ENCODE measurements around the gene TELO2.

TELO2 gene

DNA sequence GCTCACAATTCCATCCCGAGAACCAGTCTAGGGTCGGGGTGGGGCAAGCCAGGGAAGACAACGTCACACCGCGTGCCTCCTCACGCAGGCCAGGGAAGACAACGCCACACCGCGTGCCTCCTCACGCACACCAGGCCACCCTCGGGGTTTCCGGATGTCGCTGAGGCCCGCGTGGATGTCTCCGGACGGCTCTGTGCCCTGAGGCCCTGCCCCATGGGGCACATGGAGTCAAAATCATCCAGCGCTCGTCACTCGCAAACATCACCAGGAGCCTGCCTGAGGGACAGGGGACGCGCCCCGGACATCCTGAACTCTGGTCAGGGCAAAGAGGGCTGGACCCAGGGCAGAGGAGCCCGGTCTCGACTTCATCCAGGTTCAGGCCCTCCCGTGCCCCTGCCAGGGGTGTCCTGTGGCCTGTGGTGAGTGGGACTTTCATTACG, 44.0 kb downstream of the TELO2 start:
- no peak for DNase-seq (ENCODE audit: low read depth)

DNA sequence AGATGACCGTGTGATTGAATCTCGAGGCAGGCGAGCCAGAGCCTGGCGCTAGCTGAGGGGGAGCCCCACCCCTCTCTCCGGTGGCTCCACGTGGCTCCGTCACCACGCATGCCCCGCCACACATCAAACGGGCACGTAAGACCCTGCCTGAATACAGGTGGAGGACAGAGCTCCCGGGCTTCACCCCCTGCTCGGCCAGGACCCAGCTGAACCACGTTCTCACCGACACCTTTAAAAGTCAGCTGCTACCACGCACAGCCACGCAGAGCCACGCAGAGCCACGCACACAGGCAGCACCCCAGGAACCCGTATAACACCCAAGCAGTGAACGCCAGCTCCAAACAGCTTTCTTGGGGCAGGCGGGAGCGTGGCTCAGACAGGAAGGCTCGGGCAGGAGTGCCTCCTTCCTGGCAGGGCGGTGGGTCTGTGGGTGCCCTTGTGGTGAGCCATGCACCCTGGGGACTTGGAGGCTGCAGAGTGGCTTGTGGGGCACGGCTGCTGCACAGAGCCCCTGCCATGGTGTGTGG, 44.7 kb downstream of the TELO2 start:
- DNase-seq (ENCODE audit: low read depth), result no peak

DNA sequence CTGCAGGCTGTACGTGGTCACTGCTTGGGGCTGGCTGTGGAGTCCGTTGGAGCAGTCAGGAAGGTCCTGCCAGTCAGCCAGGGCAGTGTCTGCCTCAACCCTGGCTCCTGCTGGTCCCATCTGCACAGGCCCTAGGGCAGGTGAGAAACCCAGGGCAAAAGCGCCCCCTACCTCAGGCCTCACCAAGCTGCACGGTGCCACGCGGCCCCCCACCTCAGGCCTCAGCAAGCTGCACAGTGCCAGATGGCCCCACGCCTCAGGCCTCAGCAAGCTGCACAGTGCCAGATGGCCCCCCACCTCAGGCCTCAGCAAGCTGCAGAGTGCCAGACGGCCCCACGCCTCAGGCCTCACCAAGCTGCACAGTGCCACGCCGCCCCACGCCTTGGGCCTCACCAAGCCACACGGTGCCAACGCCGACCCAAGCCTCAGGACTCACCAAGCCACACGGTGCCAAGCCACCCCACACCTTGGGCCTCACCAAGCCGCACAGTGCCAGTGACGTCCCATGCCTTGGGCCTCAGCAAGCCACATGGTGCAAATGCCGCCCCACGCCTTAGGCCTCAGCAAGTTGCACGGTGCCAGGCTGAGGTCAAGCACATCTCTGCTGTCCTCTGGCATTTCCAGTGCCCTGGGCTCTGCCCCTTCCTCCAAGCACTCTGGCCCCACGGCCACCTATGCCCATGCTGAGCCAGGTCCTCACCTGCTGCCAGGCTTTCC, 45.8 kb downstream of the TELO2 start:
- DNase-seq (ENCODE audit: low read depth), result no peak

DNA sequence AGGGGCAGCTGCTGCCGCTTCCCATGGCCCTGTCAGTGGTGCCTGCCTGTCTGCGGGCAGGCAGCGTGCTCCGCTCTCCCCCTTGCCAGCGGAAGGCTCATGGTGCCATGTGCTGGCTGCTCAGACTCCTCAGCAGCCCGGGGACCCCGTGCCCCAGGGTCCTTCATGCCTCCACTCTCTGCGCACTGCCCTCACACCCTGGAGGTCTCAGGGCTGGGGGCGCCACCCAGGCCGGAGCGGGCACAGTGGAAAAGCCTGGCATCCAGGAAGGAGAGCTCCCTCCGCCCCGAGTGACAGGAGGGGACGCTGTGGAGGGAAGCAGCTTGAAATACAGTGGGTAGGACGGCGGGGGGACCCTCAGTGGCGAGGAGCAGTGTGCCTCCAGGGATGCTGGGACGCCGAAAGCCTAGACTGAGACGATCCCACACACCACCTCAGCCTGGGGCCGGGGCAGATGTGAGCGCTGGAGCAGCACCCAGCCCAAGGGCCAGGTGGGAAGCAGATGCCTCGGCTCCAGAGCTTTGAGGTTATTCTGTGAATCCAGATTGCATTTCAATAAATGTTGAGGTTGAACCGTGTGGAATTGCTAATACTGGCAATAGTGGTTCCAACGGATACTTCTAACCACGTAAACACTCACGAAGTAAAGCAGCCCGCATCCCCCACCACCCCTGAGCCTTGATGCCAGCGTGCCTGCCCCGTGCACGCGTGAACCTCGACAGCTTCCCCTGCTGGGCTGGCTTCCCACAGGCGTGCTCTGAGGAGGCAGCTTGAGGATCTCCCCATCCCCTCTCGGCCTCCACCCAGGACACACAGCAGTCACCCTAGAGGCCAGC, 46.8 kb downstream of the TELO2 start:
- DNase-seq (ENCODE audit: low read depth), result no peak

DNA sequence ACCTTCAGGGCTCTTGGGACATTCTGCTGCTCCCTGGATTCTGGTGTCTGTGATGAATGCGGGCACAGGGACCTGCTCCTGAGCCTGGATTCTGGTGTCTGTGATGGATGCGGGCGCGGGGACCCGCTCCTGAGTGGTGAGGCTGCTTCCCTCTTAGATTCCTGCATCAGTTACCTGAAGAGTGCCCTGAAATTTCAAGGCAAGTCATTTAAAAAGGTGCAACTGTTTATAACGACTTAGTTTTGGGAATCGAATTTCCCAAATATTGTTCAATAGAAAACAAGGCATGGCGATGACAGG, 47.3 kb downstream of the TELO2 start:
- DNase-seq (ENCODE audit: low read depth), result no peak

DNA sequence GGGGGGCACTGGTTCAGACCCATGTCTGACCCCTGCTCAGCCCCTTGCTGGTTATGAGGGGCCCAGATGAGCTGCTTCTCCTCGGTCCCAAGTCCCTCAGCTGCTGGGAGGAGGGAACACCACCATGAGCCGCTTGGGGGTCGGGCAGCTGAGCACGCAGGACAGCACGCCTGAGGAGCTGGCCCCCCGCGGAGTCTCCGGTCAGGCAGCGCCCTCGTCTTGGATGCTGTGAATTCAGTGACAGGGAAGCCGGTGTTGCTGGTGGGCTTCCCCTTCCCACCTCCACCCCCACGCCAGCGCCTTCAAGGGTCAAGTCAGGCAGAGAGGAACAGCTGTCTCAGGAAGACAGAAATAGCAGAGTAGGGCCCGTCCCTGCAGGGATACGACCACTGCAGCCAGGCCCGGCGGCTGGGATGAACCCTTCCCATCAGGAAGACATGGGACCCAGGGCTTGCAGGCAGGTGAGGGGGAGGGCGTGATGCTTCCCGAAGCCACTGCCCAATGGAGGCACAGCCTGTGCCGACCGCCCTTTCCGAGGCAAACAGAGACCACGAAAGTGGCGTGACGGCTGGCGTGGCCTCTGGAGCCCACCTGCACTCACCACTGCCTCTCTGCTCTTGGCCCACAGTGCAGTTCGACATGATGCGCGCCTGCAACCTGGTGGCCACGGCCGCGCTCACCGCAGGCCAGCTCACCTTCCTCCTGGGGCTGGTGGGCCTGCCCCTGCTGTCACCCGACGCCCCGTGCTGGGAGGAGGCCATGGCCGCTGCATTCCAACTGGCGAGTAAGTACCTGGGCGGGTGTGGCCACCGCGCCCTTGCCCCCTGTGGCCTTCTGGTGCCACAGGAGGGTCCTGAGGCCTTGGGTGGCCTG, 48.4 kb downstream of the TELO2 start:
- no peak for DNase-seq (ENCODE audit: low read depth)

DNA sequence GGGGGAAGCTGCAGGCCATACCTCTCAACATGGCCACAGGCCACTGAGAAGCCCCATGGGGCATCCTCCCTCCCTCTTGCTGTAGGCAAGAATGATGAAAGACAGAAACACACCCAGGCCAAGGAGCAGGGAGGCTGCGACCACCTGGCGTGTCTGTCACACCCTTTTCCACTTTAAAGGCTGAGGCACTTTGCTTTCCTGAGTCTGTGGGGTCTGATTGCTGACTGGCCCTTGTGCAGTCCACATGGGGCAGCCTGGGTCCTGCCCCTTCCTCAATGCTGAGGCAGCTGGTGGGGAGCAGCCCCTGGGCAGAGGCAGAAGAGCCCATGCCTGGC, 49.0 kb downstream of the TELO2 start:
- no peak for DNase-seq (ENCODE audit: low read depth)

DNA sequence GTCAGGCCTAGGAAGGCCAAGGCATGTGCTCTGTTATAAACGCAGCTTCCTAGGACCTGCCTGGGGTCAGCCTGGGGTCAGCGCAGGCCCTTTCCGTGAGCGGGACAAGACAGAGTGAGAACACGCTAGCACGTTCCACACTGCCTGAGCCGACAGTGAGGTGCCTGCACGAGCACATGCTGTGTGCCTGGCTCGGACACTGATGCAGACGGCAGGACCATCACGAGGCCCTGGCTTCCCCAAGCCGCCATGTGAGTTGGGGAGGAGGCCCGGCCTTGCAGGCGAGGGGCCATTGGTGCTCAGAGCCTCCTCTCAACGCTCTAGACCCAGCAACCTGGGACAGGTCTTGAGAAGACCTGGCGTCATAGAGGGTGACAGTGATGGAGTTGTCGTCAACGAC, 49.4 kb downstream of the TELO2 start:
- no peak for DNase-seq (ENCODE audit: low read depth)

DNA sequence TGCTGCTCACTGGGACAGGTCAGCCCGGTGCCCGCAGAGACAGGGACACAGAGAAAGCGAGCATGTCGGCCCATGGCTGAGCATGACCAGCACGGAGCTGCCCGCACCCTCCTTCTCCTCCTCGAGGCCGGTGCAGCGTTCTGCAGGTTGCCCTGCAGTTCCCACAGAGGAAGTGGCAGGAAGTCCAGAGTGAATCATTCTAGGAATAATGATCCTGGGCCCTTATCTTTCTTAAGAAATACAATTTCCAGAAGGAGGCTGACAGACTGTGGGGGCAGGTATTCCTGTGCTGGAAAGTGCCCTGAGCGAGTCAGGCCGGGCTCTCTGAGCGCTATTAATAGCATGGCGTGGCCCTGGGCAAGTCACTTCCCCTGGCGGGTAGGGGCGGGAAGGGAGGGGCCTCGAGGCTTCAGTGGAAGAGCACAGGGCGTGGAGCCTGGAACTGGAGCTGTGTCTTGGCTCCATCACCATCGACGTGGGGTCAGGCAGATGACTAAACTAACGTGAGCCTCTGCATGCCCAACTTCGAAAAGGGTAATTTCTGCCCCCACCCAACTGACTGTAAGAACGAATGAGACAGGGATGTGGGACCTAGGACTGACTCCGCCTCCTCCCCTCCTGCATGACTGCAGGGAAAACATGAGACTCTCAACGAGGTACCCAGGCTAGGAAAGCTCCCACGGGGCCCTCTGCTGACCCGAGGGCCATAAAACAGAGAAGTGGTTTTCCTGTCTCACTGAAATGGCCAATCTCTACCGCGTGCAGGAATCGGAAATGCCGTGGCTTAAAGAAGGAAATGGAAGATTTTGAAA, 50.1 kb downstream of the TELO2 start:
- no peak for DNase-seq (ENCODE audit: low read depth)

DNA sequence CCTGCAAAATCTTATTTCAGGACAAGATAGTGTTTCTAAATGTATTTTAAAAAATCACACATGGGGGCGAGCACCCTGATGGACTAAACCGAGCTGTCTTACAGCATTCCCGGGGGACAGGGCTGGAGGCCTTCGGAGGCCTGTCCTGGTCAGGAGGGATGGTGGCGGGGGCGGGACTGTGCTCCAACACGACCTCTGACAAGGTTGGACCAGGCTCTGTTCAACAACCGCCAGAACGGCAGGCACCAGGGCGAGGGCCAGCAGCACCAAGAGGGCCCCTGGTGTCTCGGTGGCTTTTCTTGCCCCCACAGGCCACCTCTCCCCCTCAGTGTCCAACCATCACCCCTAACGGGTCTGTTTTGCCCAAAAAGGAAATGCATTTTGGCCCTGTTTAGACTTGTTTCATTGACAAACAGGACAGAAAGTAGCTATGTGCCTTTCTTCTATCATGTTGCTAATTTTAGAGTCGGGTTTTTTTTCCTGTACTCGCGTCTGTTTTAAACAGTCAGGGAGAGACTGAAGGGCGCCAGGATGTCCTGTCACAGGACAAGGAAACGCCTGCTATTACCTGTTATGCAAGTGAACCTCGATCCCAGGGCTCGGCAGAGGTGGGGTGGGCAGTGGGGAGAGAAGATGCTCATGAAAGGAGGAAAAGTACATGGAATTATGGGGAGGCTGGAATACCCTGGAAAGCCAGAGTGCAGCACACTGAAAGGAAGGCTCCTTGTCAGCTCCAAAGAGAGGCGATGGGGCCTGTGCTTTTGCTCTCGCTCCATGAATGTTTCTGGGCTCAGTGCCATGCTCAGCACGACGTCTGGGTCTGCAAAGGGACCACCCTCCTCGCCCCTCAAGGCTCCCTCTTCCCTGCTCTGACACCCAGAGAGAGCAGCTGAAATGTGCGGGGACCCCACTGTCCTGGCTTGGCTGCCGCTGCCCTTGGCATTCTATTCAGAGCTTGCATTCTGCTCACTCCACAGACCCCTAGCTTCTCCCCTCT, 52.2 kb downstream of the TELO2 start:
- DNase-seq (ENCODE audit: low read depth), result no peak

DNA sequence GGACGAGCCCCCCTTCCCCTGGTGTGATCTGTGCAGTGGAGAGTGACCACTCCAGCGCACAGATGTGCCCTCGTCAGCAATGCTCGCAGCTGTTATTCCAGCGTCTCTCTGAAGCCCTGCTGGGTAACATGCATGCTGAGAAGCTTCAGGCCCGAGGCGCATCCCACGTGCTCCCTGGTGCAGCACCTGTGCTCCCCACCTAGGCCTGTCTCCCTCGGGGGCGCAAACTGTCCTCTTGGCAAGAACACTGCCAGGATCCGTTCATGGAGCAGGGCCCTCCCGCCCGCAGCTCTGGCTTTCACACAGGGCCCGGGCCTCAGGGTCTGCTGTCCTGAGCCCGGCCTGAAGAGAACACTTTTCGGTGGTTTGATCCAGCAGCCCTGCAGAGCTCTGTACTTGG, 53.3 kb downstream of the TELO2 start:
- DNase-seq (ENCODE audit: low read depth), result no peak

DNA sequence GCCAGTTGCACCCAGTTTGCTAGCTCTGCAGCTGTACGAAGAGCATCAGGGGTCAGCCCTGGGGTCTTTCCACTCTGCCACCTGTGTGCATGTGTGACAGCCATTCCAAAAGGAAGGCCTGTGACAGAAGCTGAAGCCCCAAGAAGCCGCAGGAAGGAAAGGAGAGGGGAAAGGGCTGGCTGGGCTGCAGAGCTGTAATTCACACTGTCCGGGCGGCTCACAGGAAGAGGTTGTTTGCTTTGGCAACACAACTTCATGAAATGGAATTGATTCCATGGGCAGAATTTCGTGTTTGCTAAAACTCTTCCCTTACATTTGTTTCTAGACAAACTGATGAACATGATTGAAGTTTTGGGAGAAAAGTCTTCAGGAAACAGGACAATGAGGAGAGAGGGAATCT, 55.1 kb downstream of the TELO2 start:
- no peak for DNase-seq (ENCODE audit: low read depth)

DNA sequence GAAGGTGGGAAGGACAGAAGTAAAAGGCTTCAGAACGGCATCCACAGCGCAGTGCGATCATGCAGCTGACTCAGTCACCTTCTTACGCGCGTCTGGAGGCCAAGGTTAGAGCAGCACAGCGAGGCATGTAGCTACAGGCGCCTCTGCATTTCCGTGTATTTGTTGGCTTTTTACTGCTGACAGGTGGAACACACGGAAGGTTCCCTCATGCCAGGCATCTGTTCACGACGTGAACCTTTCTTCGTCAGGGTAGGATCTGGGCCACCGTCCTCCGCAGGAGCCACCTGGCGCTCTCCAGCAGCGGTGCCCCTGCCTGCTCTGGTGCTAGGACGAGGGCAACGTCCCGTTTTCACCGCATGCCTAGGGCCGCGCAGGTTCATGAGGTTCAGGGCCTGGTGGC, 55.6 kb downstream of the TELO2 start:
- DNase-seq (ENCODE audit: low read depth), result no peak

DNA sequence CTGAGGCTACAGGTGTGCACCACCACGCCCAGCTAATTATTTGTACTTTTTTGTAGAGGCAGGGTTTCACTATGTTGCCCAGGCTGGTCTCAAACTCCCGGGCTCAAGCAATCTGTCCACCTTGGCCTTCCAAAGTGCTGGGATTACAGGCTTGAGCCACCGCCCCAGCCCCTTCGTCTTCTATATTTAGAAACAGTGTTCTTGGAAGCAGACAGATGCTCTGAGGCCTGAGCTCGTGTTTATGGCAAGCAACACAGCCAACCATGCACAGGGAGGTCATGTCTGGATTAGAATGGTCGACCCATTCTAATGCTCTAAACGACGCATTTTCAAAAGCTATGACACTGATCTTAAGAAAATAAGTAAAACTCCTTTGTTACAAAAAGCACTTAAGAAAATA, 56.9 kb downstream of the TELO2 start:
- DNase-seq (ENCODE audit: low read depth), result no peak

DNA sequence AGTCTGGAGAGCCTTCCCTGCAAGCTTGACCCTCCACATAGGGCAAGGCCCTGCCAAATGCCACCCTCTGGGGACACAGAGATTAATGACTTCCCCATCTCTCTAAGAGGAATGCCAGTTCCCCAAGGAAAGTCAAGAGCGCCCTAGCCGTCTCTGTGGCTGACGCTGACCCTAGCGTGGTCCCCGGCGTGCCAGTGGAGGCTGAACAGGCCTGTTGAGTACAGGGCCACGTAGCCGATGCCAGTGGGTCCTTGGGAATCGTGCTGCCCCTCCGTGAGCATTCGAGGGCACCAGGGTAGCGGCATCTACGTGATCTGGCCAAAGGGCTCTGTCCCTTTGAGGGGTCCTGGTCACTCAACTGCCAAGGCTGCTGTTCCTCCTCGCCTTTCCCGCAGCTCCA, 57.5 kb downstream of the TELO2 start:
- no peak for DNase-seq (ENCODE audit: low read depth)

DNA sequence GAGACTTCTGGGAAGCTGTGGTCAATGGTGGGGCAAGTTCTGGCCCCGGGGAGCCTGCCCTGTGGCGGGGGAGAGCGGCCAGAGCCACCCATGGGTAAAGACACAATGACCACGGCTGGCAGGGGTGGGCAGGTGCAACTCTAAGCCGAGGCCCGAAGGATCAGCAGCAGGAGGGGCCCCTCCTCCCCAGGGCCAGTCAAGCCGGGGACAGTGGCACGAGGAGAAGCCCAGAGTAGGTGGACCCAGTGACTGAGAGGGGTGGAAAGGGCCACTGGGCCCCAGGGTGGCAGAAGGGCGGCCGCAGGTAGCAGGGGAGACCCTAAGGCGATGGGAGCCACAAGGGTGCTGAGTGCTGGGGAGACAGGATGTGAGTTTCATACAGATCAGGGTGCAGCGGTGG, 58.0 kb downstream of the TELO2 start:
- no peak for DNase-seq (ENCODE audit: low read depth)

DNA sequence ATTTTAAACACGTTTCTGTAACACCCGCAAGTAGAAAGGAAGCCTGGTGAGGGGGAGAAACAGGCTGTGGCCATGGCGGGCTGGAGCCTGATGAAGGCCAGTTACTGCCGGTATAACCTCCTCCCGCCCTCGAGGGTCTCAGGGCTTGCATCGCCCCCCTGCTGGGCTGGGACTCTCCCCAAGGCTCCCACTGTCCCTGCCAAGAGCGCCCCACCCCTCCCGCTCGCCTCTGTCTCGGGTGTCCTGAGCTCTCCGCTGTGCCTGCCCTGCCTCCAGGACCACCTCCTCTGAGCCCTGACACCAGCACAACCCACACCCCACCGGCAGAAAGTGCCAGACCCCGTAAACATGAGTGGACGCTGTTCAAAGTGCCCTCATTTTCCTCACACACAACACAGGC, 59.0 kb downstream of the TELO2 start:
- DNase-seq (ENCODE audit: low read depth), result no peak

DNA sequence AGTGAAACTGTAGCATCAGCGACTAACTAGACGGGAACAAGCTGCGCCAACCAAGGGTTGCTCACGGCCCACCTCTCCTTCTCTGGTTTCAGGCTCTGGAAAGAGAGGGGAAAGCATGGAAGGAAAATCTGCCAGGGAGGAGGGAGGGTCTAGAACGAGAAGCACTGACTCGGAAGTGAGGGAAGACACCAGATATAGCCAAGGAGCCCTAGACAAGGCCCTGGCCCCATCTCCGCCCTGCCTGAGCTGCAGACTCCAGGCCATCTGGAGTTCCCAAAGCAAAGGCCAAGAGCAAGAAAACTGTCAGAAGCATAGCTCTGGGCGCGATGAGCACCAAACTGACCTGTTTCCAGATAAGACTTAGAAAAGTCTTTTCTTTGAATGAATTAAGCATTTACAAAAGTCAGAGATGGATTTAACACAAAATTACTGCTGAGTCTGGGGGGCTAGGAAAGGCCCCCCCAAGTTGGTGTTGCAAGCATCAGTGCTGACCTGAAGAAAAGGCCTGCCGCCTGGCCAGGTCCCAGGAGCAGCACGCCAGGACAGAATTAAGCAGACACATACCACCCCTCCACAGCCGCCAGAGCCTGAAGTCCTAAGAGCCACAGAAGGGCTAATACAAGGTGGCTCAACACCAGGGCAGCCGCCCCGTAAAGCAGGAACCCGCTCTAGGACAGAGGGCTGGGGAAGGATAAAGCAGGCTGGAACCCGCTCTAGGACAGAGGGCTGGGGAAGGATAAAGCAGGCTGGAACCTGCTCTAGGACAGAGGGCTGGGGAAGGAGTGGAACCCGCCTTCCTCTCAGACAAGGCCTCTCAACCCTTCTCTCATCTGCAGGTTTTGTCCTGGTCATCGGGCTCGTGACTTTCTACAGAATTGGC, 61.0 kb downstream of the TELO2 start:
- no peak for DNase-seq (ENCODE audit: low read depth)

DNA sequence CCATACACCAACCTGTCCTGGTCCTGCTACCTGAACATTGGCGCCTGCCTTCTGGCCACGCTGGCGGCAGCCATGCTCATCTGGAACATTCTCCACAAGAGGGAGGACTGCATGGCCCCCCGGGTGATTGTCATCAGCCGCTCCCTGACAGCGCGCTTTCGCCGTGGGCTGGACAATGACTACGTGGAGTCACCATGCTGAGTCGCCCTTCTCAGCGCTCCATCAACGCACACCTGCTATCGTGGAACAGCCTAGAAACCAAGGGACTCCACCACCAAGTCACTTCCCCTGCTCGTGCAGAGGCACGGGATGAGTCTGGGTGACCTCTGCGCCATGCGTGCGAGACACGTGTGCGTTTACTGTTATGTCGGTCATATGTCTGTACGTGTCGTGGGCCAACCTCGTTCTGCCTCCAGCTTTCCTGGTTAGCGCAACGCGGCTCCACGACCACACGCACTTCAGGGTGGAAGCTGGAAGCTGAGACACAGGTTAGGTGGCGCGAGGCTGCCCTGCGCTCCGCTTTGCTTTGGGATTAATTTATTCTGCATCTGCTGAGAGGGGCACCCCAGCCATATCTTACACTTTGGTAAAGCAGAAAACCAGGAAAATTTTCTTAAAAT, 61.8 kb downstream of the TELO2 start:
- DNase-seq (ENCODE audit: low read depth), result no peak
